Nucleus accumbens (tissue), 56 donors: ENCODE data around the gene HTRA1.
A peak's percentile ranks its signal among the peaks of the same experiment; 100 is the strongest.

Source experiments
- DNase-seq, 56 donors: peaks; one replicate each; lab custom pipeline; 2025; lab: John Stamatoyannopoulos, UW

Gene HTRA1

DNA sequence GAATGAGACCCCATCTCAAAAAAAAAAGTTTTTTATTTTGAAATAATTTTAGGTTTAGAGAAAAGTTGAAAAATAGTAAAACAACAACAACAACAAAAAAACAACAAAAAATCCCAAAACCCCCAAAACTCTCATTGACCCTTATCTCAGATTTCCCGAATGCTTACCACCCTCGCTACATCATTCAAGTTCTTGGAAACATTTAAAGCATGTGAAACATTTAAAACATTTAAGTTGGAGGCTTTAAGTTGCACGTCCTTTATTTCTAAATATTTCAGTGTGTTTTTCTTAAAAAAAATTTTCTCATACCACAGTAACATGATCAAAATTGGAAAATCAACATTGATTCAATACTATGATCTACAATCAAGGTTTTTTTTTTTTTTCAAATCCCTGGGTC, 7.3 kb upstream of the HTRA1 start:
- no peak for DNase-seq

DNA sequence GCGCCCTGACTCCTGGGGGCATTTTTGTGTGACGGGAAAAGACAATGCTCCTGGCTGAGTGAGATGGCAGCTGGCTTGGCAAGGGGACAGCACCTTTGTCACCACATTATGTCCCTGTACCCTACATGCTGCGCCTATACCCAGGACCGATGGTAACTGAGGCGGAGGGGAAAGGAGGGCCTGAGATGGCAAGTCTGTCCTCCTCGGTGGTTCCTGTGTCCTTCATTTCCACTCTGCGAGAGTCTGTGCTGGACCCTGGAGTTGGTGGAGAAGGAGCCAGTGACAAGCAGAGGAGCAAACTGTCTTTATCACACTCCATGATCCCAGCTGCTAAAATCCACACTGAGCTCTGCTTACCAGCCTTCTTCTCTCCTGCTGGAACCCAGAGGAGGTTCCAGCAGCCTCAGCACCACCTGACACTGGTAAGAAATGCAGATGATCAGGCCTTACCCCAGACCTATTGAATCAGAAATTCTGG, 6.7 kb upstream of the HTRA1 start, which contains the start of gene ARMS2:
TSS of gene ARMS2 (plus strand) at position 51 of the 478 bp plus-strand sequence. CDS start at position 126, 75 bp downstream.
- DNase-seq, result no peak

DNA sequence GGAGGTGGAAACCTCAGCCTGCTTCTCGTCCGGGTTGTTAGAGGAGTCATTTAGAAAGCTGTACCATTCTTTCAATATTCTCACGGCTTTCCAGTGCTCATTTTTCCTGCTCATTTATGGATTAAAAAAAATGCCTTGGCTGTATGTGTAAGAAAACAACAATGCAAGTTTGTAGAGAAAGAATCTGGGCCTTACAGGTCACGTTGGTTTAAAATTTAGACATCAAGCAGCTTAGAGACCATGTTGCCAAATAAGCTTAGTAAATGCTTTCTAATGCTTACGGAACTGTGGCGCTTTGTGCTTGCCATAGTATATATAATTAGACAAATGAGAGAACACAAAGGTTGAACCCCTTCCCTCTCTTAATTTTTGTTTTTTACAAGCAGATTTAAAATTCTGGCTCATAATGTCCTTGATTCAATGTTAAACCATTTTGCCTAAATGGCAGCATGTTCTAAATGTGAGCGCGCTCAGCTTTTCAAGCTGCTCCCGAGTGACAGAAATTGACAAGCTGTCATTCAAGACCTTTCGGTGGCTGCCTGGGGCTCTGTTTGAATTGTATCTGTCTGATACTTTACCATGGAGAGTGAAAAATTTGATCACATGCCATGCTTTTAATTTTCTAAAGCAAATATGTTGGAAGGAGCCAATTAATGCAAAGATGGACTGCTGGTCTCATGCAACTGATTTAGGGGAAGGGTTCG, 5.8 kb upstream of the HTRA1 start:
- DNase-seq, result no peak

DNA sequence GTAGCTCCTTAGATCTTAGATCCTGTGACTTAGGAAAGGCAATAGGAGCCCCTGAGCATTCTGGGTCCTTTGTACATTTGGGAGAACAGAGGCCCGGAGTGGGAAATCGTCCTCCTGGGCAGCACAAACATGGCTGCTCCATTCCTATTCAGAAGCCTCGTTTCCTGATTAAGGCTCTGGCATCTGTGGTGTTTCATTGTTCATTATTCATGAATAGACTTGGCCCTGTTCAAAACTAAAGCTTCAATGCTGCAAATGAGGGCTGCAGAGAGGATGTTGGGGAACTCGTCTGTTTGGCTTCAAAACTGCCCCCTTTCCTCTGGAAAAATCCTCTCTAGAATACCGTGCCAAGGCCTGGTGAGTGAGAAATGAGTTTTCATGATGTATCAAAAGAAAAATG, 3.4 kb upstream of the HTRA1 start:
- DNase-seq, result peak in 6 of 56 donors; percentile 21 to 47 (median 30)

DNA sequence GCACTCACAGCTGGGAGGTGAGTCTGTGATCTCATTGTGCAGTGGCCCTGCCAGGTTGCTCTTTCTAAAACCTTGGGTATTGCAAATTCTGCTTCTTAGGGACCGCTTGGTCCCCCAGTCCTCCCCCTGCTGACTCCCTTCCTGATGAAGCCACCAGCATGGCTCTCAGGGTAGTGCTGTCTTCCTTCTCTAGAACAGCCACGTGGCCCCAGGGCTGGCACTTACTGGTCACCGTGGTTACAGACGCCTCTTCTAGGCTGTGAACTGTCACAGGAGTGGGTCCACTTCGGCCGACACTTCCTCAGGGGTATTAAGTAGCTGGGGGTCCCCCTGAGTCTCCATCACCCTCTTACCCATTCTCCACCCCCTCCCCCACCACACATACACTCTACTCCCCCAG, 2.7 kb upstream of the HTRA1 start:
- DNase-seq, result peak in 17 of 56 donors; percentile 19 to 71 (median 37)

GRCh38 chr10:122459561-122460273, 1.6 kb upstream of the HTRA1 start:
- no peak for DNase-seq

DNA sequence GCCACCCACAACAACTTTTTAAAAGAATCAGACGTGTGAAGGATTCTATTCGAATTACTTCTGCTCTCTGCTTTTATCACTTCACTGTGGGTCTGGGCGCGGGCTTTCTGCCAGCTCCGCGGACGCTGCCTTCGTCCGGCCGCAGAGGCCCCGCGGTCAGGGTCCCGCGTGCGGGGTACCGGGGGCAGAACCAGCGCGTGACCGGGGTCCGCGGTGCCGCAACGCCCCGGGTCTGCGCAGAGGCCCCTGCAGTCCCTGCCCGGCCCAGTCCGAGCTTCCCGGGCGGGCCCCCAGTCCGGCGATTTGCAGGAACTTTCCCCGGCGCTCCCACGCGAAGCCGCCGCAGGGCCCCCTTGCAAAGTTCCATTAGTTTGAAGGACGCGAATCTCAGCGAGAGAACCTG, 461 bp upstream of the HTRA1 start:
- peak in 2 of 56 donors; percentile 25 to 53 for DNase-seq

- DNase-seq, result peak in 5 of 56 donors; percentile 34 to 69 (median 51)
These were observed 578 bp downstream of the HTRA1 start for GRCh38 chr10:122461729-122462532.

- peak in 14 of 56 donors; percentile 24 to 71 (median 36) for DNase-seq
These were observed 1.4 kb downstream of the HTRA1 start for GRCh38 chr10:122462533-122463465.

GRCh38 chr10:122463466-122464249, 2.3 kb downstream of the HTRA1 start:
- DNase-seq, result peak in 5 of 56 donors; percentile 25 to 47 (median 34)

GRCh38 chr10:122464250-122464510, 2.8 kb downstream of the HTRA1 start:
- no peak for DNase-seq

GRCh38 chr10:122464586-122464985, 3.2 kb downstream of the HTRA1 start:
- DNase-seq, result peak in 12 of 56 donors; percentile 24 to 50 (median 38)

GRCh38 chr10:122465401-122466040, 4.2 kb downstream of the HTRA1 start:
- DNase-seq, result no peak

GRCh38 chr10:122466951-122467381, 5.6 kb downstream of the HTRA1 start:
- no peak for DNase-seq

- DNase-seq, result no peak
These were observed 6.3 kb downstream of the HTRA1 start for GRCh38 chr10:122467701-122468100.

GRCh38 chr10:122468307-122468925, 7.1 kb downstream of the HTRA1 start:
- DNase-seq, result no peak

- peak in 7 of 56 donors; percentile 26 to 62 (median 35) for DNase-seq
These were observed 7.8 kb downstream of the HTRA1 start for GRCh38 chr10:122468926-122469781.
